Panc1 (cell line): ENCODE results near the gene DPEP1.

Experiments
- CTCF ChIP-seq: fragments of 450-650 bp; IDR thresholded peaks from 2 replicates; pipeline ENCODE4 v1.5.1; 2017; ENCODE audit warnings: mild to moderate bottlenecking
- POLR2AphosphoS5 ChIP-seq: IDR thresholded peaks from 2 replicates; pipeline ENCODE4 v1.6.1; 2012; ENCODE audit warnings: mild to moderate bottlenecking, low read depth, low read length, moderate library complexity
- REST ChIP-seq, 2 experiments: IDR thresholded peaks; 2 replicates each; pipeline ENCODE4 v1.6.1; 2011 to 2012; ENCODE audit warnings: low read depth in 2 of 2, control low read depth in 1 of 2, low read length in 1 of 2, mild to moderate bottlenecking in 1 of 2, moderate library complexity in 1 of 2; ENCODE audit not compliant: insufficient read depth in 1 of 2
- SIN3A ChIP-seq: IDR thresholded peaks from 2 replicates; pipeline ENCODE4 v1.6.1; 2012; ENCODE audit warnings: low read depth, mild to moderate bottlenecking, low read length, moderate library complexity, borderline replicate concordance; ENCODE audit not compliant: insufficient read depth

GRCh38 chr16:89581861-89582563 is 31.4 kb upstream of the DPEP1 start:
- TF ChIP-seq CTCF (no peak), SIN3A (no peak), POLR2AphosphoS5 (no peak), REST (IDR thresholded peaks at IDR 0.05; ENCODE audit: insufficient read depth in 1 of 2, low read depth in 2 of 2, low read length in 1 of 2) (no peak)
